ENCODE data around the gene SLC25A14. TPM values are rescaled to one million over a fixed set of nuclear protein-coding genes. Genes with fewer than 3 reads are reported as not detected.

SLC25A14 gene
- total and polyA plus RNA-seq, 2 of the 8 experiments (the other 6 are each of a cell fraction or from before 2014, with no cell fraction given), result 9.3 to 14.2 TPM

GRCh38 chrX:130386408-130386808, 46.7 kb downstream of the SLC25A14 start:
- no peaks in the 10 kb centered on the region; a peak in 1 of 7 replicates for H3K27me3 ChIP-seq (replicated peaks in 1 of 4; ENCODE audit: control insufficient read depth in 3 of 4, extremely low read depth in 1 of 4, insufficient read depth in 3 of 4, low read length in 3 of 4)
- no peaks in the 10 kb centered on the region for H3K36me3 ChIP-seq (ENCODE audit: control insufficient read depth in 2 of 4, insufficient read depth in 4 of 4, low read length in 3 of 4)
- no peaks in the 10 kb centered on the region for H4K20me1 ChIP-seq (replicated peaks in 1 of 2; ENCODE audit: control insufficient read depth in 1 of 2, insufficient read depth in 2 of 2, low read length in 2 of 2)
- no peak for FAIRE-seq
- no peak overlapping the region for H3K14ac ChIP-seq (ENCODE audit: insufficient read length)
- no peak overlapping the region for H2BK12ac ChIP-seq (ENCODE audit: low read depth, low read length)
- H4K91ac ChIP-seq (replicated peaks; ENCODE audit: insufficient read length, low read length), result no peak overlapping the region
- H2AK5ac ChIP-seq (ENCODE audit: low read depth, low read length), result no peak overlapping the region
- CTCF ChIA-PET (ENCODE audit: partially characterized antibody), result no interaction called here
- H4K5ac ChIP-seq (ENCODE audit: insufficient read length, low read depth, low read length), result no peak overlapping the region
- TF ChIP-seq SP1 (IDR thresholded peaks at IDR 0.05; ENCODE audit: low read depth, low read length), result no peak
- no peak overlapping the region for H4K8ac ChIP-seq (ENCODE audit: extremely low read depth, insufficient read depth, low read length)
- H3K4me3 ChIP-seq (ENCODE audit: extremely low read depth in 1 of 4, insufficient read depth in 2 of 4, low read depth in 3 of 4, low read length in 4 of 4), result no peak overlapping the region
- H2BK5ac ChIP-seq (ENCODE audit: low read depth, low read length), result no peak overlapping the region
- H3K79me2 ChIP-seq (ENCODE audit: control insufficient read depth in 1 of 2, insufficient read depth in 2 of 2, low read length in 2 of 2), result no peaks in the 10 kb centered on the region
- H3K4ac ChIP-seq (replicated peaks; ENCODE audit: insufficient read length, low read depth, low read length), result no peak overlapping the region
- POLR2A ChIA-PET (ENCODE audit: partially characterized antibody), result no interaction called here
- no peak overlapping the region for H3K27ac ChIP-seq (ENCODE audit: low read depth, low read length)
- no peak overlapping the region for H3K23ac ChIP-seq (ENCODE audit: insufficient read length)
- H2BK20ac ChIP-seq (ENCODE audit: low read length), result no peak overlapping the region
- no peaks in the 10 kb centered on the region for H3K9me3 ChIP-seq (ENCODE audit: insufficient read depth in 2 of 2, low read depth in 1 of 2, low read length in 1 of 2)
- H3K9ac ChIP-seq (replicated peaks in 1 of 4; ENCODE audit: extremely low read depth in 1 of 4, low read depth in 3 of 4, low read length in 3 of 4), result no peak overlapping the region
- H2BK15ac ChIP-seq (ENCODE audit: low read length), result no peak overlapping the region
- DNase-seq (ENCODE audit: low read depth in 1 of 2, low spot score in 2 of 2), result no peak
- no peak overlapping the region for H3K4me2 ChIP-seq (ENCODE audit: insufficient read depth in 1 of 2, low read depth in 2 of 2, low read length in 2 of 2)
- H3K79me1 ChIP-seq (ENCODE audit: low read depth, low read length), result no peaks in the 10 kb centered on the region
- no peaks in the 10 kb centered on the region for H3K4me1 ChIP-seq (replicated peaks in 1 of 4; ENCODE audit: control insufficient read depth in 3 of 4, insufficient read depth in 4 of 4, low read length in 3 of 4)
- H3K18ac ChIP-seq (ENCODE audit: extremely low read depth, low read length), result no peak overlapping the region
- H3K56ac ChIP-seq (replicated peaks; ENCODE audit: insufficient read length, low read depth, low read length), result no peak overlapping the region
- no peaks in the 10 kb centered on the region for H3K23me2 ChIP-seq (ENCODE audit: low read depth, low read length)
- no peak overlapping the region for H2BK120ac ChIP-seq (replicated peaks; ENCODE audit: low read depth, low read length)
- 63% methylated on average over 3 of the region's 5 CpGs; no CpG with 5 or more reads in 1 of the 2 experiments for WGBS, 2 experiments (ENCODE audit: extremely low coverage in 1 of 2, insufficient coverage in 1 of 2, insufficient read length in 1 of 2, insufficient replicate concordance in 2 of 2, low coverage in 1 of 2, low lambda C conversion rate in 2 of 2, missing lambda C conversion rate in 1 of 2)
- no peak overlapping the region for H2AFZ ChIP-seq (ENCODE audit: low read length)
